Hepatocyte (in vitro differentiated cells): ENCODE measurements around the gene SLC25A6.

ENCODE experiments used
- EZH2 ChIP-seq: fragments of 200-600 bp; sonication (generic); IDR thresholded peaks from 2 replicates; pipeline ENCODE4 v1.6.1; 2016; ENCODE audit warnings: antibody characterized with exemption, mild to moderate bottlenecking, borderline replicate concordance
- EZH2phosphoT487 ChIP-seq: fragments of 200-600 bp; sonication (generic); IDR thresholded peaks from one replicate; pipeline ENCODE4 v1.6.1; 2018; ENCODE audit warnings: antibody characterized with exemption, mild to moderate bottlenecking, low read depth, moderate library complexity; ENCODE audit not compliant: unreplicated experiment, severe bottlenecking
- TF ChIP-seq, protein P1 (sequence below): fragments of 200-600 bp; sonication (generic); IDR thresholded peaks from 2 replicates; pipeline ENCODE4 v1.5.1; 2016; ENCODE audit warnings: antibody characterized with exemption, mild to moderate bottlenecking; ENCODE audit not compliant: poor library complexity

- no peak for TF ChIP-seq EZH2phosphoT487
- TF ChIP-seq, protein P1, sequence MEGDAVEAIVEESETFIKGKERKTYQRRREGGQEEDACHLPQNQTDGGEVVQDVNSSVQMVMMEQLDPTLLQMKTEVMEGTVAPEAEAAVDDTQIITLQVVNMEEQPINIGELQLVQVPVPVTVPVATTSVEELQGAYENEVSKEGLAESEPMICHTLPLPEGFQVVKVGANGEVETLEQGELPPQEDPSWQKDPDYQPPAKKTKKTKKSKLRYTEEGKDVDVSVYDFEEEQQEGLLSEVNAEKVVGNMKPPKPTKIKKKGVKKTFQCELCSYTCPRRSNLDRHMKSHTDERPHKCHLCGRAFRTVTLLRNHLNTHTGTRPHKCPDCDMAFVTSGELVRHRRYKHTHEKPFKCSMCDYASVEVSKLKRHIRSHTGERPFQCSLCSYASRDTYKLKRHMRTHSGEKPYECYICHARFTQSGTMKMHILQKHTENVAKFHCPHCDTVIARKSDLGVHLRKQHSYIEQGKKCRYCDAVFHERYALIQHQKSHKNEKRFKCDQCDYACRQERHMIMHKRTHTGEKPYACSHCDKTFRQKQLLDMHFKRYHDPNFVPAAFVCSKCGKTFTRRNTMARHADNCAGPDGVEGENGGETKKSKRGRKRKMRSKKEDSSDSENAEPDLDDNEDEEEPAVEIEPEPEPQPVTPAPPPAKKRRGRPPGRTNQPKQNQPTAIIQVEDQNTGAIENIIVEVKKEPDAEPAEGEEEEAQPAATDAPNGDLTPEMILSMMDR, result no peak
- no peak for TF ChIP-seq EZH2
Measured at GRCh38 chrX:1398431-1399340, 6.8 kb upstream of the SLC25A6 start.
